22Rv1 (cell line): ENCODE measurements around the gene COA3.

Experiments
- CTCF ChIP-seq: fragments of 450-650 bp; IDR thresholded peaks from 2 replicates; pipeline ENCODE4 v1.5.1; 2017; ENCODE audit warnings: mild to moderate bottlenecking
- ZFX ChIP-seq: fragments of 450-650 bp; IDR thresholded peaks from 2 replicates; pipeline ENCODE4 v1.6.1; 2017; ENCODE audit warnings: antibody characterized with exemption, borderline replicate concordance

- no peak for TF ChIP-seq CTCF
- TF ChIP-seq ZFX, result no peak
Observed at GRCh38 chr17:42841975-42842685, 43.6 kb upstream of the COA3 start.
